ENCODE data around the gene KRTCAP2.

DNA sequence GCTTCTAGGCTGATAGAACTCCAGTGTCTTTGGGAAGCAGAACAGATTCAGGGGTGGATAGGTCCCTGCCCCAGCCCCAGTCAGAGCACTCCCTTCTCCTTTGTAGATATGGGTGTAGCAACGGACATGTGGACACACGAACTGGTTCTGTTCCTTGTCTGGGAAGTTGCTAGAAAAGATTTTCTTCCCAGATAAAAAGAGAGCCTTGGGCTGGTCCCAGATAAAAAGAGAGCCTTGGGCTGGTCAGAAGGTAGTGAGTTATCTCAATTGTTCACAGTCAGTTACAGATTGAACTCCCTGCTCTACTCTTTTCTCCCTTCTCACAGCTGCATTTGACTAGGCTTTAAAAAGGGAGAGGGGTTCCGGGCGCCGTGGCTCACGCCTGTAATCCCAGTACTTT is 52.9 kb downstream of the KRTCAP2 start:
- TF ChIP-seq, protein P1, sequence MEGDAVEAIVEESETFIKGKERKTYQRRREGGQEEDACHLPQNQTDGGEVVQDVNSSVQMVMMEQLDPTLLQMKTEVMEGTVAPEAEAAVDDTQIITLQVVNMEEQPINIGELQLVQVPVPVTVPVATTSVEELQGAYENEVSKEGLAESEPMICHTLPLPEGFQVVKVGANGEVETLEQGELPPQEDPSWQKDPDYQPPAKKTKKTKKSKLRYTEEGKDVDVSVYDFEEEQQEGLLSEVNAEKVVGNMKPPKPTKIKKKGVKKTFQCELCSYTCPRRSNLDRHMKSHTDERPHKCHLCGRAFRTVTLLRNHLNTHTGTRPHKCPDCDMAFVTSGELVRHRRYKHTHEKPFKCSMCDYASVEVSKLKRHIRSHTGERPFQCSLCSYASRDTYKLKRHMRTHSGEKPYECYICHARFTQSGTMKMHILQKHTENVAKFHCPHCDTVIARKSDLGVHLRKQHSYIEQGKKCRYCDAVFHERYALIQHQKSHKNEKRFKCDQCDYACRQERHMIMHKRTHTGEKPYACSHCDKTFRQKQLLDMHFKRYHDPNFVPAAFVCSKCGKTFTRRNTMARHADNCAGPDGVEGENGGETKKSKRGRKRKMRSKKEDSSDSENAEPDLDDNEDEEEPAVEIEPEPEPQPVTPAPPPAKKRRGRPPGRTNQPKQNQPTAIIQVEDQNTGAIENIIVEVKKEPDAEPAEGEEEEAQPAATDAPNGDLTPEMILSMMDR (conservative IDR thresholded peaks at IDR 0.05) = no peak
- no peak for TF ChIP-seq EZH2 (IDR thresholded peaks at IDR 0.05; ENCODE audit: low read depth)

All from PC-9 (cell line).